HG03575 (cell line): Measurements from ENCODE around the gene CPT2.

Experiments
- ATAC-seq: cut with Tn5 transposase; IDR thresholded peaks from one replicate; pipeline ENCODE4 v1.9.1; 2021; ENCODE audit not compliant: unreplicated experiment, insufficient number of reproducible peaks, low FRiP score; ENCODE audit errors: extremely low read depth

CPT2 gene

GRCh38 chr1:53206735-53207379 is 10.2 kb downstream of the CPT2 start:
- ATAC-seq = no peak

DNA sequence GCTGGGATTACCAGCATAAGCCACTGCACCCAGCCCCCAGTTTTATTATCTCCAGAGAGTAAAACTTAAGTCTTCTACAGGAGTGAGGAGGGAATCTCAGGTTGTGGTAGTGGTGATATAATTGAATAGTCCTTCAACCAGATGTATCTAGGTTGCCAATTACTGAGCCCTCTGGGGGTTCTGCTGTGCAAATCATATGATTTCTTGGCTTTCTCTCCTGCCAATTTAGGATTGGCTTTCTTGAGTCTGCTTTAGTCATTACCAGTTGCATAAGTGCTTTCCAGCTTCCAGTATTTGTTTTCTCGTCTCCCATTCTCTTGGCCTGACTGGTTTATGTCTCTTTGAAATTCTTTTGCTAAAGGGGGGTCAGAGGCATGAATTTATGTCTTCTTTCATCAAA is 11.1 kb downstream of the CPT2 start:
- ATAC-seq = no peak

- ATAC-seq = no peak
These were observed 13.7 kb downstream of the CPT2 start for GRCh38 chr1:53210352-53210751.

GRCh38 chr1:53210954-53211353 is 14.3 kb downstream of the CPT2 start:
- no peak for ATAC-seq

GRCh38 chr1:53214376-53214940 is 17.8 kb downstream of the CPT2 start:
- no peak for ATAC-seq

DNA sequence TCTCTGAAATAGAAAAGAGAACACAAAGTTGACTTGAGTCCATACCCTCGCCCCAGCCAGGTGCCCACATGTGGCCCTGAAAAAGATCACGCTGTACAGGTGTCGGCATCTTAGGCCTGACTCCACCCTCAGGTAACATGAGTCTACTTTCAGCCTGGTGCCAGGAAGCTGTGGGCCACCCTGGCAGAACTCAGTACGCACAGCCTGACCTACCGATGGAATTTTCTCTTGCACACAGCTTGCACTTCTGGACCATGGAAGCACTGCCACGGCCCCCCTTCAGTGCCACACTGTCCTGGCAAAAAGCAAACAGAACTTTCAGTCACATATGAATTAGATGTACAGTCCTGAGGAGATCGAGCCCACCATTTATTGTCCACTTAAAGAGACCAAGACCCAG is 21.6 kb downstream of the CPT2 start:
- no peak for ATAC-seq

GRCh38 chr1:53219711-53220110 is 23.1 kb downstream of the CPT2 start:
- no peak for ATAC-seq

GRCh38 chr1:53220171-53220961 is 23.7 kb downstream of the CPT2 start, which contains the start of gene CZIB:
CZIB (minus strand) TSS chr1:53220634; CDS start chr1:53220575, 59 bp downstream.
- peak; percentile 85 for ATAC-seq

DNA sequence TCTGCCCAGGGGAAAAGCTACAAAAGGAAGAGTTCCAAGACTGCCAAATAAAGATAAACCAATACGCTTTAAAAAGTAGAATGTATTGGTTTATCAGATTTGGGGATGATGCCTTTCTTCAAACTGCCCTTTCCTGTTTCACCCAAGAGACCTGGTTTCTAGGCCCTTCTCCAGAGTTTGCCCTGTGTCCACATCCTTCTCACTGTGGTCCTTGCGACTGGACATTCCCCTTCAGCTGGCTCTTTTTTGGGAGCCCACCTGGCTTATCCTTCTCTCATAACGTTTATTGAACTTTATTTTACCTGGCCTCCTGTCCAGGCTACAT is 24.3 kb downstream of the CPT2 start:
- no peak for ATAC-seq

DNA sequence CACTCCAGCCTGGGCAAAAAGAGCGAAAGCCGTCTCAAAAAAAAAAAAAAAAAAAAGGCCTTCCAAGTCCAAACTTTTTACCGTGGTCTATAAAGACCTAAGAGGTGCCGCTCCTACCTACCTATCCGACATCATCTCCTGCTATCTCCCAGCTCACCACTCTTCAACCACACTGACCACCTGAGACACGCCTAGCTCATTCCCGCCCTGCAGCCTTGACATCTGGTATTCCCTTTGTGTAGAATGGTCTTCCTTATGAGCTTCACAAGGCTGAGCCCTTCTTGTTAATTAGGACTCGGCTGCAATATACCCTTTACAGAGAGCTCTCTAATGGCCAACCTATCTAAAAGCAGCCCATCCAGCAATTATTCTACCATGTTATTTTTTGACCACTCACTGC is 41.0 kb downstream of the CPT2 start:
- ATAC-seq = no peak

- peak; percentile 78 for ATAC-seq
These were observed 41.9 kb downstream of the CPT2 start, which contains the start of gene MAGOH for GRCh38 chr1:53238197-53239155. MAGOH (minus strand) TSS chr1:53238518; CDS start chr1:53238448, 70 bp downstream.

DNA sequence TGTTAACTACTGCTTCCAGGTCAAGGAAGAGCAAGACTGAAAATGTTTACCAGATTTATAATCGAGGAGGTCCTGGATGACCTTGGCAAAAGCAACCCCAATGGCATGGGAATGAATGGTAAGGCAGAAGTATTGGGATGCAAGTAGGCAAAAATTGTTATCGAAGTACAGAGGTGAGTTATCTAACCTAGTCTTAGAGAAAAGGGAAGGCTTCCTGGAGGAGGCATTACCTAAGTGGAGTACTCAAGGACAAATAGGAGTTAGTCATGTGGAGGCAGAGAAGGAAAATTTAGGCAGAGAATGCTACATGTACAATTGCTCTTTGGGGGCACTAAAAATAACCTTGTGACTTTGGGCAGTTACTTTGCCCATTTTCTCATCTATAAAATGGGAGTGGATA is 45.2 kb downstream of the CPT2 start:
- ATAC-seq = no peak

GRCh38 chr1:53242381-53242780 is 45.8 kb downstream of the CPT2 start:
- no peak for ATAC-seq

DNA sequence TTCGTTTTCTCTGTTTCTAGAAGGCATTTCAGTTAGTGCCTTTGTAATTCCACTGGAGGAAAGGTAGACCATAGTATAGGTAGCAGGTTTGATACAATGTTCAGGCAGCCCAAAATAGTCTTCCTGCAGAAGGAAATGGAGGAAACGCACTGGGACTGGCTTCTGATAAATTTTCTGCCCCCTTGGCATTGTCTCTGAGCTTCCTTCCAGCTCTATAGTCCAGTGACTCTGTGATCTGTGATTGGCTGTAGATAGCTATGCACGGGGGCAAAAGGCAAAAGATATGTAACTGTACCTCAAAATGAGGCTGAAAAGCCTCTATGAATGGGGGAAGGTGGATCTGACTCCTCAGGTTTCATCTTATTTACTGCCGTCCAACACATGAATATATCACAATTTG is 47.5 kb downstream of the CPT2 start:
- ATAC-seq = no peak

DNA sequence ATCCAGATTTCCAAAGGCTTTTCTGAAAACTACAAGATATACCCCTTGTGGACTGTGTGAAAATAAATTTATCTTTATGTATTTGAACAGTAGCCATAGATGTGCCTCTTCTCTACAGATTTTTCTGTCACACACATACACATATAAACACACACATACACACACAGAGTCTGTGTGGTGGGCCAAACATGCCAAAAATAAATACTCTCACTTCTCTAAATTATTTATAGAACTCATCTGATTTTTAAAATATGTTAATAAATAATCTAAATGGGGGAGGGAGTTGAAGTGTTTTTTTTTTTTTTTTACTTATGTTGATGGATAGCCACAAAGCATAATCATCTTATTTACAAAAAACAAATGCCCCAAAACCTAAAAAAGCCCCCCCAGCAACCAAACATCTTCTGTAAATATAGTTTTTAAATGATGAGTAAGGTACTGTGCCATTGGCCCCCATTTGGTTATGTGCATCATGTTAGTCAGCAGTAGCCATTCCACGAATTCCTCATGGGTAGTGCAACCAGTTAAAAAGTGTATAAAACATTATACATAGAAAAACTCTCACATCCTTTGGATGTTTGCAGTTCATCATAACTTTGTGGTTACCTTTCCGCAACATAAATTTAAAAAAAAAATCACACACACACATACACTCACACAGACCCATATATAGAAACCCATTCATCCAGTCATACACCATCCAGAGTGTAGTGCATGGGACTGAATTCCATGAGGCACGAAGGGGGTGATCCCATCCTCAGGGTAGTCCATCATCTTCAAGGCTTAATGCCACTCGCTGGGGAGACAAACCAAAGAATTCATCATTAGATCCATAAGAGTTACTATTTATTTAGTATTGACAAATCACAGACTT is 49.9 kb downstream of the CPT2 start:
- ATAC-seq = no peak

GRCh38 chr1:53249706-53250105 is 53.1 kb downstream of the CPT2 start:
- ATAC-seq = no peak

DNA sequence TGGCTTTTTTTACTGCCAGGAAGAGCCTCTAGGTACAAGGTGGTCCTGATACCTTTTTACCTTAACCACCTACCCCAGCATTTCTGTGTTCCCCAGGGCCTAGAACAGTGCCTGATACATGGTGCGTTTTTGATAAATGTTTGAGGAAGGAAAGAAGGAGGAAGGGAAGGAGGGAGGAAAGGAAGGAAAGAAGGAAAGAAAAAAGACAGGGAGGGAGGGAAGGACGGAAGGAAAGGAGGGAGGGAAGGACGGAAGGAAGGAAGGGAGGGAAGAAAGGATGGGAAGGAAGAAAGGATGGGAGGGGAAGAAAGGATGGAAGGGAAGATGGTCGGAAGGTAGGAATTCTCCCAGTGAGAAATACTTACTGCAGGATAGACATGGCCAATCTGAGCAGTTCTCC is 53.7 kb downstream of the CPT2 start:
- ATAC-seq = no peak

DNA sequence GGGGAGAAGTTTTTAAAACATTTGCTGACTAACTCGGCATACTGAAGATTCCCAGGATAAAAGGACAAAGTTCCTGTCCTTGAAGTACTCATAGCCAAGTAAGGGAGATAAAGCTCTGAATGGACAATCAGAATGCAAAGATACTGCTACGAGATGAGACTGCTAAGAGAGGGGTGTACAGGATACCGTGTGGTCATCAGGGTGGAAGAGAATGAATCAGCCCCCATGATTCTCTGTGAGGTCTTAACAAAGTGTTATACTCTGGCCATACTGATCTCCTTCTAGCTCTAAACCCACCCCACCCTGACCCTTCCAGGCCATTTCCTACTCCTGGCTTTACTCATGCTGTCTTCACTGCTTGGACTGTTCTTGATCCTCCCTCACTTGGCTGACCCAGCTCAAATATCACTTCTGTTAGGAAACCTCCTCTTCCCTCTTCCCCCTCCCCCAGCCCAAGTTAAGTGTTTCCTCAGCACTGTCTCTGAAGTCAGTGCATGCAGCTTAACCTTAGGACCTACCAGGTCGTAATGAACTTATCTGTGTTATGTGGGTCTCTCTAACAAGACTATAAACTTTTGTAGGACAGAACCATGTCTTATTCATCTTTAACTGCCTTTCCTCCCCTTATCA is 57.5 kb downstream of the CPT2 start:
- no peak for ATAC-seq
